IPS-15b (cell line): ENCODE results near the gene CCDC6.

Source experiments
- H3K27me3 ChIP-seq: one replicate; pipeline ENCODE4 v1.6.1; 2013; ENCODE audit warnings: low read length; ENCODE audit not compliant: control insufficient read depth, insufficient read depth
- H3K36me3 ChIP-seq: one replicate; pipeline ENCODE4 v1.6.1; 2013; ENCODE audit warnings: low read length; ENCODE audit not compliant: control insufficient read depth, insufficient read depth
- H3K4me1 ChIP-seq: one replicate; pipeline ENCODE4 v1.6.1; 2013; ENCODE audit warnings: mild to moderate bottlenecking, low read length; ENCODE audit not compliant: control insufficient read depth, insufficient read depth
- H3K4me3 ChIP-seq: one replicate; pipeline ENCODE4 v1.5.1; 2013; ENCODE audit warnings: low read depth, low read length
- H3K9ac ChIP-seq: one replicate; pipeline ENCODE4 v1.6.1; 2013; ENCODE audit warnings: low read depth, mild to moderate bottlenecking, low read length
- H3K9me3 ChIP-seq: one replicate; pipeline ENCODE4 v1.6.1; 2013; ENCODE audit warnings: mild to moderate bottlenecking, low read length; ENCODE audit not compliant: control insufficient read depth, insufficient read depth

CCDC6 gene

GRCh38 chr10:59864141-59864962 lies 42.0 kb downstream of the CCDC6 start:
- Histone ChIP-seq H3K36me3 (no peaks in the 10 kb centered on the region), H3K27me3 (no peaks in the 10 kb centered on the region), H3K4me3 (no peak overlapping the region), H3K4me1 (peaks cover 10% of the 10 kb centered on the region), H3K9ac (no peak overlapping the region), H3K9me3 (no peaks in the 10 kb centered on the region)

GRCh38 chr10:59859570-59859969 lies 46.8 kb downstream of the CCDC6 start:
- Histone ChIP-seq H3K9ac (no peak overlapping the region), H3K27me3 (no peaks in the 10 kb centered on the region), H3K36me3 (no peaks in the 10 kb centered on the region), H3K9me3 (no peaks in the 10 kb centered on the region), H3K4me1 (peaks cover 20% of the 10 kb centered on the region), H3K4me3 (no peak overlapping the region)

- Histone ChIP-seq H3K4me1 (peaks cover 20% of the 10 kb centered on the region), H3K36me3 (no peaks in the 10 kb centered on the region), H3K4me3 (no peak overlapping the region), H3K27me3 (no peaks in the 10 kb centered on the region), H3K9ac (no peak overlapping the region), H3K9me3 (no peaks in the 10 kb centered on the region)
Measured at GRCh38 chr10:59857921-59858320, 48.4 kb downstream of the CCDC6 start.

- no peak overlapping the region for H3K4me3 ChIP-seq
- peaks cover 20% of the 10 kb centered on the region for H3K4me1 ChIP-seq
- H3K9ac ChIP-seq: no peak overlapping the region
- H3K9me3 ChIP-seq: no peaks in the 10 kb centered on the region
- H3K27me3 ChIP-seq: no peaks in the 10 kb centered on the region
- H3K36me3 ChIP-seq: no peaks in the 10 kb centered on the region
Measured at GRCh38 chr10:59857049-59857448, 49.3 kb downstream of the CCDC6 start.

GRCh38 chr10:59856104-59856503 lies 50.3 kb downstream of the CCDC6 start:
- Histone ChIP-seq H3K9me3 (no peaks in the 10 kb centered on the region), H3K36me3 (no peaks in the 10 kb centered on the region), H3K4me3 (no peak overlapping the region), H3K9ac (no peak overlapping the region), H3K4me1 (peaks cover 20% of the 10 kb centered on the region), H3K27me3 (no peaks in the 10 kb centered on the region)

- no peak overlapping the region for H3K4me3 ChIP-seq
- H3K36me3 ChIP-seq: no peaks in the 10 kb centered on the region
- no peaks in the 10 kb centered on the region for H3K27me3 ChIP-seq
- no peak overlapping the region for H3K9ac ChIP-seq
- H3K9me3 ChIP-seq: no peaks in the 10 kb centered on the region
- H3K4me1 ChIP-seq: peaks cover 20% of the 10 kb centered on the region
Measured at GRCh38 chr10:59854571-59854970, 51.8 kb downstream of the CCDC6 start.

GRCh38 chr10:59852670-59853069 lies 53.7 kb downstream of the CCDC6 start:
- Histone ChIP-seq H3K36me3 (no peaks in the 10 kb centered on the region), H3K4me1 (peaks cover 12% of the 10 kb centered on the region), H3K27me3 (no peaks in the 10 kb centered on the region), H3K9ac (no peak overlapping the region), H3K9me3 (no peaks in the 10 kb centered on the region), H3K4me3 (no peak overlapping the region)

GRCh38 chr10:59851864-59852263 lies 54.5 kb downstream of the CCDC6 start:
- no peaks in the 10 kb centered on the region for H3K36me3 ChIP-seq

GRCh38 chr10:59847888-59848287 lies 58.5 kb downstream of the CCDC6 start:
- Histone ChIP-seq H3K9me3 (no peaks in the 10 kb centered on the region), H3K9ac (no peak overlapping the region), H3K27me3 (no peaks in the 10 kb centered on the region), H3K36me3 (no peaks in the 10 kb centered on the region), H3K4me1 (peaks cover 28% of the 10 kb centered on the region), H3K4me3 (peak overlapping the region; percentile 27)

More at GRCh38 chr10:59851864-59852263, 54.5 kb downstream of the CCDC6 start:
- H3K9ac ChIP-seq: no peak overlapping the region
- H3K9me3 ChIP-seq: no peaks in the 10 kb centered on the region
- no peaks in the 10 kb centered on the region for H3K27me3 ChIP-seq
- peaks cover 14% of the 10 kb centered on the region for H3K4me1 ChIP-seq
- H3K4me3 ChIP-seq: no peak overlapping the region

- Histone ChIP-seq H3K4me3 (peak overlapping the region; percentile 27), H3K9ac (no peak overlapping the region), H3K36me3 (no peaks in the 10 kb centered on the region), H3K4me1 (peaks cover 28% of the 10 kb centered on the region), H3K27me3 (no peaks in the 10 kb centered on the region), H3K9me3 (no peaks in the 10 kb centered on the region)
Measured at GRCh38 chr10:59847326-59847725, 59.0 kb downstream of the CCDC6 start.

GRCh38 chr10:59844436-59844835 lies 61.9 kb downstream of the CCDC6 start:
- Histone ChIP-seq H3K4me3 (no peak overlapping the region), H3K4me1 (peaks cover 28% of the 10 kb centered on the region), H3K27me3 (no peaks in the 10 kb centered on the region), H3K9ac (no peak overlapping the region), H3K36me3 (no peaks in the 10 kb centered on the region), H3K9me3 (no peaks in the 10 kb centered on the region)

GRCh38 chr10:59843748-59844147 lies 62.6 kb downstream of the CCDC6 start:
- Histone ChIP-seq H3K36me3 (no peaks in the 10 kb centered on the region), H3K9ac (no peak overlapping the region), H3K27me3 (no peaks in the 10 kb centered on the region), H3K4me3 (no peak overlapping the region), H3K4me1 (peaks cover 28% of the 10 kb centered on the region), H3K9me3 (no peaks in the 10 kb centered on the region)
